Heart right ventricle (tissue), 16 donors: ENCODE results near the gene OR13A1. TPM values are rescaled to one million over a fixed set of nuclear protein-coding genes. Genes with fewer than 3 reads are reported as not detected.
"Not testable (repeated sequence)": the region's sequence is repeated elsewhere in the genome, so short reads cannot be mapped to it uniquely, and the experiment has no call there.

Source experiments
- ATAC-seq, 8 donors: fragments of 200-7000 bp; cut with Tn5 transposase; one replicate each; pipeline ENCODE4 v1.9.1; 2020; ENCODE audit warnings: mild to moderate bottlenecking in 8 of 8, moderate library complexity in 8 of 8, moderate number of reproducible peaks in 1 of 8
- DNase-seq, 2 donors: peaks; one replicate each; pipeline ENCODE4 v3.0.0-alpha.2; 2020
- H3K27ac ChIP-seq, 10 donors: fragments of 200-600 bp; sonication (generic) in 2 of 10; one replicate each; pipeline versions ENCODE4 v1.5.0 to v1.8.0; 2020 to 2022; ENCODE audit warnings: mild to moderate bottlenecking in 3 of 10
- H3K27me3 ChIP-seq, 7 donors: fragments of 200-600 bp; one replicate each; pipeline ENCODE4 v1.8.0; 2021 to 2022; ENCODE audit warnings: mild to moderate bottlenecking in 2 of 7
- H3K36me3 ChIP-seq, 9 donors: fragments of 200-600 bp; sonication (generic) in 1 of 9; one replicate each; pipeline versions ENCODE4 v1.5.0 to v1.8.0; 2020 to 2022; ENCODE audit warnings: mild to moderate bottlenecking in 2 of 9
- H3K4me1 ChIP-seq, 9 donors: fragments of 200-600 bp; sonication (generic) in 1 of 9; one replicate each; pipeline versions ENCODE4 v1.5.0 to v1.8.0; 2020 to 2022; ENCODE audit warnings: mild to moderate bottlenecking in 4 of 9
- H3K4me3 ChIP-seq, 10 donors: fragments of 200-600 bp; sonication (generic) in 2 of 10; one replicate each; pipeline versions ENCODE4 v1.5.0 to v1.8.0; 2020 to 2022; ENCODE audit warnings: mild to moderate bottlenecking in 7 of 10, moderate library complexity in 2 of 10
- H3K9me3 ChIP-seq, 11 donors: fragments of 200-600 bp in 10 of 11; sonication (generic) in 2 of 11; one replicate each; pipeline versions ENCODE4 v1.5.0 to v1.8.0; 2013 to 2022; ENCODE audit warnings: mild to moderate bottlenecking in 2 of 11, control low read depth in 1 of 11, moderate library complexity in 1 of 11
- CTCF ChIP-seq, 9 donors: fragments of 200-600 bp; sonication (generic) in 2 of 9; IDR thresholded peaks; one replicate each; pipeline versions ENCODE4 v1.5.0 to v1.8.0; 2021 to 2022; ENCODE audit warnings: antibody characterized with exemption in 9 of 9, mild to moderate bottlenecking in 5 of 9, moderate library complexity in 1 of 9
- WGBS, 2 donors: extraction: QIAGEN DNeasy Blood & Tissue Kit; methylation state at CpG; one replicate each; pipeline ENCODE4 v1.1.7; 2013; ENCODE audit warnings: inconsistent platforms in 1 of 2; 5-methylcytosine and 5-hydroxymethylcytosine counted together
- intact Hi-C, 10 donors: fragments of 100-400 bp; cut with DNase I; formaldehyde crosslinking; loops; one replicate each; pipeline versions ENCODE4 v1.11.1 to v1.14.2; 2022
- polyA plus RNA-seq, 2 donors: library from polyadenylated mRNA; stranded (reverse); fragments of 200-250 nt; gene quantifications; one replicate each; pipeline ENCODE4 v1.2.3, GENCODE V29; 2013
- total RNA-seq, 10 donors: library from RNA; stranded (reverse); fragmentation: NEBNext Ultra II Directional in 3 of 10; extraction: Animal tissue kit (Norgen Biotek cat#: 25700) in 3 of 10; gene quantifications; one replicate each; pipeline versions ENCODE4 v1.2.1 to v1.2.4, GENCODE V29; 2021 to 2023
- donor health status: Arrhythmogenic right ventricular cardiomyopathy.
- donor health status: ischemic (EF 13 %, LVEDD 7.1; RV severe dilation, severe dysfunction).
- donor health status: healthy with polysubstance abuse.
- donor health status: DM: no; HTN: yes; CAD: no.
- donor health status: DM: no; HTN: no; CAD: no.
- donor health status: ischemic (EF 25% LVEDD 6.9; RV normal size, moderate dysfunction).
- donor health status: ischemic (EF 25% LVEDD 5.7; RV mildly dilated, moderate dysfunction).
- donor health status: healthy.
- donor health status: DM: yes; HTN: yes; CAD: no.
- donor health status: Ischemic cardiomyopathy.
- donor health status: ischemic (EF 35%, LVEDD 5.7; RV mildly dilated, moderate dysfunction).
- donor health status: nonischemic (EF 11% LVEDD 7.7; RV severe dilation, severe dysfunction).
- donor health status: DM: yes; HTN: yes; CAD: no.
- donor health status: PGD.
- donor health status: ischemic (EF 29% LVEDD 5.4; RV normal size, mild dysfunction).
- donor health status: nonischemic (EF 23%, LVEDD 6.1; RV moderate dilation, normal function).

The OR13A1 gene
- total and polyA plus RNA-seq, 12 donors = 0.04 to 0.12 TPM; not detected in 10

- no peak overlapping the region for H3K27ac ChIP-seq
- intact Hi-C loops = loop anchor here in 1 of 10 donors (10.0 kb wide), 1 partner anchor 58 kb away; no protein-coding TSS in a partner anchor
- no peaks in the 10 kb centered on the region for H3K4me1 ChIP-seq
- ATAC-seq (no peak), DNase-seq (no peak)
- no peaks in the 10 kb centered on the region for H3K36me3 ChIP-seq
- 70 to 73% methylated on average over 3 of the region's 3 CpGs for WGBS, 2 donors
- peaks cover 0 to 19% (median 7%) of the 10 kb centered on the region in 7 donors for H3K27me3 ChIP-seq
- H3K4me3 ChIP-seq = no peak overlapping the region
- no peaks in the 10 kb centered on the region for H3K9me3 ChIP-seq
- TF ChIP-seq CTCF (IDR thresholded peaks at IDR 0.05) = no peak
Observed at GRCh38 chr10:45302573-45302972, 12.8 kb downstream of the OR13A1 start.

- peak overlapping the region in 1 of 10 donors; percentile 4 for H3K27ac ChIP-seq
- H3K9me3 ChIP-seq = peaks cover 0 to 19% (median 4%) of the 10 kb centered on the region in 11 donors
- DNase-seq, H3K4me1 ChIP-seq, H3K4me3 ChIP-seq, H3K36me3 ChIP-seq, ATAC-seq, intact Hi-C loops: not testable (repeated sequence)
- WGBS, 2 donors = 68 to 72% methylated on average over 4 of the region's 4 CpGs
- H3K27me3 ChIP-seq = peaks cover 0 to 17% (median 7%) of the 10 kb centered on the region in 7 donors
Observed at GRCh38 chr10:45298341-45298955, 17.0 kb downstream of the OR13A1 start.

GRCh38 chr10:45294681-45295080 lies 20.7 kb downstream of the OR13A1 start:
- Histone ChIP-seq H3K4me3 (no peak overlapping the region), H3K4me1 (peaks cover 0 to 3% (median 0%) of the 10 kb centered on the region in 9 donors), H3K9me3 (peaks cover 0 to 19% (median 4%) of the 10 kb centered on the region in 11 donors), H3K27me3 (peaks cover 0 to 4% (median 0%) of the 10 kb centered on the region in 7 donors), H3K27ac (no peak overlapping the region), H3K36me3 (no peaks in the 10 kb centered on the region)
- WGBS, 2 donors = 82 to 88% methylated on average over 2 of the region's 2 CpGs
- DNase-seq = no peak
- no peak for TF ChIP-seq CTCF (IDR thresholded peaks at IDR 0.05)
- intact Hi-C loops = no loop called here
- no peak for ATAC-seq

- intact Hi-C loops = no loop called here
- no peaks in the 10 kb centered on the region for H3K36me3 ChIP-seq
- TF ChIP-seq CTCF (IDR thresholded peaks at IDR 0.05) = no peak
- no peak for ATAC-seq
- H3K9me3 ChIP-seq = peaks cover 0 to 10% (median 0%) of the 10 kb centered on the region in 11 donors
- peaks cover 0 to 4% (median 0%) of the 10 kb centered on the region in 7 donors for H3K27me3 ChIP-seq
- H3K4me1 ChIP-seq = no peaks in the 10 kb centered on the region
- no peak for DNase-seq
- 66 to 81% methylated on average over 1 of the region's 1 CpG for WGBS, 2 donors
- no peak overlapping the region for H3K4me3 ChIP-seq
- H3K27ac ChIP-seq = no peak overlapping the region
Observed at GRCh38 chr10:45286980-45287379, 28.4 kb downstream of the OR13A1 start.

GRCh38 chr10:45282061-45282460 lies 33.3 kb downstream of the OR13A1 start:
- Histone ChIP-seq H3K27ac (no peak overlapping the region), H3K4me1 (peaks cover 0 to 23% (median 9%) of the 10 kb centered on the region in 9 donors), H3K4me3 (no peak overlapping the region), H3K27me3 (peaks cover 0 to 5% (median 0%) of the 10 kb centered on the region in 7 donors), H3K9me3 (peaks cover 0 to 10% (median 0%) of the 10 kb centered on the region in 11 donors), H3K36me3 (no peaks in the 10 kb centered on the region)
- ATAC-seq (no peak), DNase-seq (no peak)
- 67 to 95% methylated on average over 4 of the region's 4 CpGs for WGBS, 2 donors
- intact Hi-C loops = no loop called here
- TF ChIP-seq CTCF (IDR thresholded peaks at IDR 0.05) = no peak
